ENCODE results near the gene FAM209B. TPM values are rescaled to one million over a fixed set of nuclear protein-coding genes. Genes with fewer than 3 reads are reported as not detected.

The FAM209B gene
- total RNA-seq, 1 experiment from 2014 or later: not detected

Other genes starting within 250 kb of the FAM209B start
- 47.8 and 48.4 TPM in 2 replicates for gene FAM210B, start 174.3 kb upstream of the FAM209B start, total RNA-seq (2014; rRNA removed; shearing (Covaris generic))
- 216 and 231 TPM in 2 replicates for gene AURKA, start 141.0 kb upstream of the FAM209B start, total RNA-seq (2014; rRNA removed; shearing (Covaris generic))
- gene CSTF1, start 140.6 kb upstream of the FAM209B start, total RNA-seq (2014; rRNA removed; shearing (Covaris generic)): 92.9 and 123 TPM in 2 replicates
- gene CASS4, start 121.0 kb upstream of the FAM209B start, total RNA-seq (2014; rRNA removed; shearing (Covaris generic)): 2.2 and 2.5 TPM in 2 replicates
- gene RTF2, start 64.6 kb upstream of the FAM209B start, total RNA-seq (2014; rRNA removed; shearing (Covaris generic)): 142 and 177 TPM in 2 replicates
- 0.12 TPM in 1 of 2 replicates, not detected in the other for gene FAM209A, start 8.5 kb upstream of the FAM209B start, total RNA-seq (2014; rRNA removed; shearing (Covaris generic))
- gene TFAP2C, start 96.1 kb downstream of the FAM209B start, total RNA-seq (2014; rRNA removed; shearing (Covaris generic)): 104 and 106 TPM in 2 replicates

Measured in RPMI7951 (cell line).